ENCODE measurements around the gene CRY1. TPM values are rescaled to one million over a fixed set of nuclear protein-coding genes. Genes with fewer than 3 reads are reported as not detected.

CRY1 gene
- total RNA-seq, 4 donors from 2014 or later = 5.7 to 14.3 (median 10.8) TPM

- TF ChIP-seq CTCF (IDR thresholded peaks at IDR 0.05) = no peak
- TF ChIP-seq POLR2A (IDR thresholded peaks at IDR 0.05) = no peak
- 83 to 92% methylated on average over 2 of the region's 2 CpGs for WGBS, 2 donors
- H3K36me3 ChIP-seq = no peaks in the 10 kb centered on the region
- H3K27me3 ChIP-seq = no peaks in the 10 kb centered on the region
- intact Hi-C loops (cut with DNase I) = loop anchor here (10.0 kb wide), 1 partner anchor 136 kb away; the partner anchor contains the start of gene TMEM263
- no peak overlapping the region for H3K4me3 ChIP-seq
- peaks cover 3 to 30% (median 8%) of the 10 kb centered on the region in 3 donors for H3K4me1 ChIP-seq
- no peak for DNase-seq
- peak overlapping the region in 1 of 4 donors; percentile 97 for H3K27ac ChIP-seq
- no peaks in the 10 kb centered on the region for H3K9me3 ChIP-seq
Observed at GRCh38 chr12:107090711-107091110, 2.6 kb downstream of the CRY1 start.

GRCh38 chr12:107088912-107089311 lies 4.4 kb downstream of the CRY1 start:
- intact Hi-C loops (cut with DNase I) = no loop called here
- H3K4me1 ChIP-seq = peaks cover under 1 to 23% (median 8%) of the 10 kb centered on the region in 3 donors
- no peak for TF ChIP-seq CTCF (IDR thresholded peaks at IDR 0.05)
- TF ChIP-seq POLR2A (IDR thresholded peaks at IDR 0.05) = no peak
- H3K4me3 ChIP-seq = no peak overlapping the region
- no peaks in the 10 kb centered on the region for H3K27me3 ChIP-seq
- H3K9me3 ChIP-seq = no peaks in the 10 kb centered on the region
- no peak overlapping the region for H3K27ac ChIP-seq
- WGBS, 2 donors = 93 to 95% methylated on average over 2 of the region's 2 CpGs
- no peaks in the 10 kb centered on the region for H3K36me3 ChIP-seq
- DNase-seq = no peak

GRCh38 chr12:107086314-107086713 lies 7.0 kb downstream of the CRY1 start:
- intact Hi-C loops (cut with DNase I) = no loop called here
- 96 to 100% methylated on average over 2 to 3 of the region's 3 CpGs for WGBS, 2 donors

GRCh38 chr12:107081778-107082177 lies 11.6 kb downstream of the CRY1 start:
- DNase-seq = no peak
- Histone ChIP-seq H3K9me3 (no peaks in the 10 kb centered on the region), H3K4me3 (no peak overlapping the region), H3K27me3 (no peaks in the 10 kb centered on the region), H3K27ac (no peak overlapping the region), H3K4me1 (no peaks in the 10 kb centered on the region), H3K36me3 (no peaks in the 10 kb centered on the region)
- TF ChIP-seq CTCF (IDR thresholded peaks at IDR 0.05) (no peak), POLR2A (IDR thresholded peaks at IDR 0.05) (no peak)
- intact Hi-C loops (cut with DNase I) = no loop called here

More at GRCh38 chr12:107086314-107086713, 7.0 kb downstream of the CRY1 start:
- Histone ChIP-seq H3K4me1 (peaks cover 0 to 8% (median 3%) of the 10 kb centered on the region in 3 donors), H3K4me3 (no peak overlapping the region), H3K27me3 (no peaks in the 10 kb centered on the region), H3K27ac (no peak overlapping the region), H3K9me3 (no peaks in the 10 kb centered on the region), H3K36me3 (no peaks in the 10 kb centered on the region)
- no peak for DNase-seq
- no peak for TF ChIP-seq CTCF (IDR thresholded peaks at IDR 0.05)
- TF ChIP-seq POLR2A (IDR thresholded peaks at IDR 0.05) = no peak

- Histone ChIP-seq H3K4me1 (no peaks in the 10 kb centered on the region), H3K9me3 (no peaks in the 10 kb centered on the region), H3K27ac (no peak overlapping the region), H3K36me3 (no peaks in the 10 kb centered on the region), H3K4me3 (no peak overlapping the region), H3K27me3 (no peaks in the 10 kb centered on the region)
- no peak for DNase-seq
- WGBS, 2 donors = 84 to 87% methylated on average over 6 of the region's 6 CpGs
- no peak for TF ChIP-seq POLR2A (IDR thresholded peaks at IDR 0.05)
- TF ChIP-seq CTCF (IDR thresholded peaks at IDR 0.05) = no peak
- intact Hi-C loops (cut with DNase I) = no loop called here
Observed at GRCh38 chr12:107080299-107080698, 13.1 kb downstream of the CRY1 start.
